Stimulated activated naive CD8-positive, alpha-beta T cell treated with anti-CD3 and anti-CD28 coated beads, Interleukin-15, Interleukin-2, amounts not matched to agents 100 U/mL and 50 U/mL, for 24 hours (primary cell): ENCODE data around the gene NT5DC3.
A peak's percentile ranks its signal among the peaks of the same experiment; 100 is the strongest.
"Not testable (repeated sequence)": the region's sequence is repeated elsewhere in the genome, so short reads cannot be mapped to it uniquely, and the experiment has no call there.

Experiments used
- ATAC-seq: fragments of 150-1000 bp; cut with Tn5 transposase; one replicate; pipeline ENCODE4 v1.10.0; 2021
- DNase-seq: peaks from one replicate; pipeline ENCODE4 v3.0.0; 2021

Gene NT5DC3

DNA sequence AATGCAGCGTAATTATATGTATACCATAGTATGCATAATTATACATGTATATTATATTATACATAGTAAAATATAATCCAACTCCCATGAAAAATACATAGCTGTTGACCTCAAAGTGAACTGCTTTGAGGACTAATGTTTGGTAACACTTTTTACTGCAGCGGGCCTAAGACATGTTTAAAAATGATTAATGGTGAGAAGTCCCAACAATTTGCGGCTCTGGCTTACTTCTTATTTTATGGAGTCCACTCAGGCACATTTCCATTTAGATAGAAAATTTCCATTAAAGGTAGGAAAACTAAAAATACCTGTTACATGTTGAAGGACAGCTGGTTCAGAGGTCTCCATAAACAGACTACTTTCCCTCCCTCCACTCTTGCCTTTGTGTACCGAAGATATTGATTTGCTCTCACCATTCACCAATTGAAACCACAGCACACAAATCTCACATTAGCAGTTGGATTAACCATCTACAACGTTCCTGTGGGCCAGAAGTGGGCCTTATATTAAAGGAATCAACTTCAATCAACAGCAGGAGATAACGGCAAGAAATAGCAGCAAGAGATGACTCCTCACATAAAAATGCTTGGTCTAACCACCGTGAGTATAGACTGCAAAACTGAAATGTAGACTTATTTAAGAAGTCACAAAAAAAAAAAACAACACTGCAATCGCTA, 14.1 kb upstream of the NT5DC3 start:
- DNase-seq = no peak
- ATAC-seq = no peak

DNA sequence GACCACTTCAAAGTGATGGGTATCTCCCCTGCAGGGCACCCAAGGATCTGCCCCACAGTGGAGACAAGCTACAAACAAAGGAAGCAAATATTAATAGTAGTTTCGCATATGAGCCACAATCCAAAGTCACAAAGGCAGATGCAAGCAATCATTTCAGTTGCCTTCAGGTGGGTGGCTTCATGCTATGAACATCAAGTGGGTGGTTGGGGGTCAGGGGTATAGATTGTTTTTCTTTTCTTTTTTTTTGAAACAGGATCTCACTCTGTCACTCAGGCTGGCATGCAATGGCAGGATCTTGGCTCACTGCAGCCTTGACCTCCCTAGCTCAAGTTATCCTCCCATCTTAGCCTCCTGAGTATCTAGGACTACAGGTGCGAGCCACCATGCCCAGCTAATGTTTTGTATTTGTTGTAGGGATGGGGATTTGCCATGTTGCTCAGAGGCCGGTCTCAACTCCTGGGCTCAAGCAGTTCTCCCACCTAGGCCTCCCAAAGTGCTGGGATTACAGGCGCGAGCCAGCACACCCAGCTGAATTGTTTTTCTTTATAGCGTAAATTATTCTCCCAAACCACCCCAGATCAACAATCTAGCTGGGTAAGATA, 13.4 kb upstream of the NT5DC3 start:
- ATAC-seq (no peak), DNase-seq (no peak)

DNA sequence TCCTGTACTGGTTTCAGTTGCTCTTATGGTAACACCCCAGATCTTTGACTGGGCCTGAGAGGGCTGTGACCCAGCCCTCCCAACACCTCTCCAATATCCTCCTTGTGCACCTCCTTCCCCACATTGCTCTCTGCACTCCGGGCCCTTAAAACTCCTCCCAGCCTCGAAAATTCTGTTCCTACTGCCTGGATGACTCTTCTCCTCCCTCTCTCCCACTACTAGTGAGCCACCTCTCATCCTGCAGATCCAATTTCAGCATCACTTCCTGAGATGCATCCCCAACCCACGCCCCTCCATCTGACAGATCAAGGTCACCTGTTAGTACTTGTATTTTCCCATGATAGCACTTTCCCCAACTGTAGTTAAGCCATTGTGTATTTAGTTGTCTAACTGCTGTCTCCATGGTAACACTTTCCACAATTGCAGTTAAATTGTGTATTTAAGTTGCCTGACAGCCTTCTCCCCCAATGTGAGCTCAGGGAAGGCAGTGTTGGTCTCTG, 11.5 kb upstream of the NT5DC3 start:
- DNase-seq (no peak), ATAC-seq (no peak)

DNA sequence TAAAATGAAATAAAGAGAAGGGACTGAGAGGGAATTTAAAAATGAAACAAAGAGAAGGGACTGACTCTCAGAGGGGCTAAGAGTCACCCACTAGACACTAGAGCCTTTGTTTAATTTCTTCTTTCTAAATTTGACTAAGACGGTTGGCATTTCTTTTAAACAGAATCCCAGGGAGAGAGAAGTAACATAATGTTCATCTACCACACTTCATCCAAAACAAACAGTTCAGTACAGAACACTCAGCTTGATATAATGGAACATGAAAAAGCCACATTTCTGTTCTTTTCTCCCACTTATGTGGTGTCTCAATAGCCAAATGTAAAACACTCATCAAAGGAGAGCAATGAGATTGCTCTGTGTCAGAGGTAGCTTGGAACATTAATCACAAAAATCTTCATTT, 10.1 kb upstream of the NT5DC3 start:
- no peak for DNase-seq
- no peak for ATAC-seq

DNA sequence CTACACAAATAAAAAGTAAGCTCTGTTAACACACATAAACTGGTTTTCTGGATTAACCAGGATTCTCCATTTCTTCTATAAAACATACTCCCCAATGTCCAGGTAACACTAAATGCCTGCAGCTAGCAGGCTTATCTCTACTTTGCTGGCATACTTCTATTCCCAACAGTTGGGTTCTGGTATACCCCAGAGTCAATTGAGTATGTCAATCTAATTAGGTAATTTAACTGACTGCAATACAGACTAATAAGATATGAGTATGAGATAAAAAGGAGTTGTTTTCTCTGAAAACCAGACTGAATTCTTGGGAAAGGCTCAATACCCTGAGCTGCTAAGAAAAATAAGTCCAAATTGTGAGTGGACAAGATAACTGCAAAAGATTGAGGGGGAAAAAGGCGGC, 9.4 kb upstream of the NT5DC3 start:
- DNase-seq = no peak
- no peak for ATAC-seq

DNA sequence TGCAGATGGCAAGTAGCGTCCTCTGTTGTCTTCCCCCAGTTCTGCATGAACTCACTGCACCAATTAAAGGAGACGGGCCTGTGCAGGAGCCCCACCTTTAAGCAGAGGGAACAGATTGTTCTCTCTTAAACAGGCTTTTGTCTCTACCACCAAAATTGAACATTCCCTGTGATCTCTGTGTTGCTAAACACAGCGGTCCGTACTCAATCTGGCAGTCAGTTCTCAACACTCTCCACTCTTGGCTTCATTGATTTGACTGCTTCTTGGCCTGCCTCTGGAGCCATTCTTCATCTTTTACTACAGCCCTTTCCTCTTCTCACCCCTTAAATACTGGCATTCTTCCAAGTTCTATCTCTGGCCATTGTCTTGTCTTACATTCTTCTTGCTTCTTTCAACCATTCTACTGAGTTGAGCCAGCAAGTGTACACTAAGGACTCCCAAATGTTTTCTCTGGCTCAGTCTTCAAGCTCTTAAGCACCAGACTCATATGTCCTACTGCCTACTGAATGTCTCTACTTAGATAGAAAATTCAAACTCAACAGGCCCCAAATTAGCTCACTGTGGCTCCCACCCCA, 8.0 kb upstream of the NT5DC3 start:
- ATAC-seq = no peak
- DNase-seq = no peak

DNA sequence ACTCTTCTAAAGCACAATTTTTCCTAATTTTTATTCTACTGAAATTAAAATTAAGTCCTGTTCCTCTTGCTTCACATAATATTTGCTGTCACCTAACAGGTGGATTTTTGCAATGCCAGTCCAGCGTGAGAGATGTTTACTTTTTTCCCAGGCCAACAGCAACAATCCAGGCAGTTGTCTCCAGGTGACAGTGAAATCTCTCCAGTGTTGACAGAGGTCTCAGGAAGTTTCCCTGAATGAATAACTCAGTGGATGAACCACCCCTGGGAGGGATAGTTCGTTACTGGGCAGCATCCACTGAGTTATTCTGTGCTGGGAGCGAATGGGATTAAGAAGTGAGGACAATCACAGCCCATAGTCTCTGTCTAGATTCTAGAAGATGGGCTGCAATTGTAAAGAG, 7.1 kb upstream of the NT5DC3 start:
- no peak for DNase-seq
- no peak for ATAC-seq

DNA sequence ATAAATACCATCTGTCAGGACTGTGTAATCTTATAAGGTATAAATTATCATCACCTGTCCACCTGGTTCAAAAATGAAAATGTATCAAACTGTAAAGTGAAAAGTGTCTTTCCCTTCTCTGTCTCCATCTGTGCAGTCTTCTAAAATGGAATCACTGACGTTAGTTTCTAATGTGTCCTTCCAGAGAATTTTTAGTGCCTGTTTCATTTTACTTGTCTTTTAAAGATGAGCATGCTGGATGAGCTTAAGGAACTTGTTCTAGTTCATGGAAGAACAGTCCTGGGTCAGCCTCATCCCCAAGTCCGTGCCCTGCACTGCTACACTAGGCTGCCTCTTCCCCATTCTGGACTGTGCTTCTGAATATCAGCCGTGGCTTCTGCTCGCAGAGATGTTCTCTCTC, 5.4 kb upstream of the NT5DC3 start:
- no peak for DNase-seq
- ATAC-seq = no peak

DNA sequence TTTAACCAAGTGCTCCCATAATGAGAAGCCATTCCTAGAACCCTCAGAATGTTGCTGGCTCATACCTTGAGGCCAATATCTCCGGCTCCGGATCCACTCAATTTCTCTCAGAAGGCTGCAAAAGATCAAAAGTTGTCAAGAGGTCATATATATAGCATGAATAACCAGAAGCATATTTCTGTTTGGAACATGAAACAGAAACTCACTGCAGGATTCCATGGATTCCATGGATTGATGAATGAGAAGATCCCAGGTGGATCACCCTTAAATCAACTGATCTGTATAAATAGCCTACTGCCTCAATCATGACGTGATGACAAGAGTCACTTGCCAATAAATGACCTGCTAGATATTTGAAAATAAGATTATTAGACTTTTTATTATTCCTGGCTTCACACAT, 3.3 kb upstream of the NT5DC3 start:
- DNase-seq (no peak), ATAC-seq (no peak)

DNA sequence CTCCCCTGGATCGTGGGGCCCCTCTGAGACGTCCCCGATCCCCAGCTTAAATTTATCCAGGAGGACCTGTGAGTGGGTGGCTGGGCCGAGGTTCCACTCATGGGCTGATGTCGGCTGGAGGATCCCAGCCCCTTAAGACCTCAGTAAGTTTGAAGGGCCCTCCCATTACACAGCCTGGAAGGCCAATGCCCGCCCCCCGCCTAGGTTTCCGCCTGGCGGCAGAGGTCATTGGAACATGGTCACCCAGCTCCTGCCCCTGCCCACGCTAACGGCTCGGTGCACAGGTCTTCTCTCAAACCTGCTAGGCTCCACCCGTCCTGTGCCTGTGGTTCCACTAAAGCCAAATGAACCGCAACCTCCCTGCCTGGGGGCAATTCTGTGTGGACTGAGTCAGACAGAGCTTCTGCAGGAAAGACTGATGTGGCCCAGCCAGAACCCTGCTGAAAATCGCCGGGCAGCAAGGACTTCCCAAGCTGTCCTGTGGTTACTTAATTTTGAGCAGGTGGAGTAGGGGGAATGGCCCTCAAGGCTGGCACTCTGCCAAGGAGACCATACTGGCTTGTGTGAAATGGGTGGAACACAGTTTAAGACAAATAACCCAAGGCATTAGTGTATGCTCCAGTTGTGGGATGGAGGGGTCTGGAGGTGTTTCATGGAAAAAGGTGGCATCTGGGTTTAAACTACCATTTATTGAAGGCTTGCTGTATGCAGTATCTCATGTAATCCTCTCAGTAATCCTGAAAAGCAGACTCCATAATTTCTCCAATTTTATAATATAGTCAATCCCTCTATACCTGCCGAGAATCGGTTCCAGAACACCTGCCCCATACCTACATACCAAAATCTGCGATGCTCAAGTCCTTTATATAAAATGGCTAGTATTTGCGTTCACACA, 903 bp upstream of the NT5DC3 start:
- ATAC-seq (peak; percentile 29), DNase-seq (peak; percentile 53)

DNA sequence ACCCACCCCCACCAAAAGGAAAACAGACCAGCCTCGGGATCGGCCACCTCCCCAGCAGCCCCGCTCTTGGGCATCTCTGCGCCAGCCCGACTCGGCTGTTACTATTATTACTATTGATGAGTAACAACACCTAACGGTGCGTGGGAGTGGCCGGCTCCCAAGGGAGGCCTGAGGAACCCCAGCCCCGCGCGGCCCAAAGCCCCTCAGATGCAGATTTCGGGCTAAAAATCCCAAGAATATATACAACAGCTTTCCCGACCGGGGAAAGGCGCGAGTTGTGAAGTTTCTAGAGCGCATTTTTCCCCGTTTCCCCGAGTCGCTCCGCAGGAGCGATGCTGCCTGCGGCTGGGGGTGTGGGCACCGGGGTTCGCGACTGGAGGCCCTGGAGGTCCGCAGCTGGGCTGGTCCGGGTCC, 565 bp downstream of the NT5DC3 start:
- ATAC-seq = peak; percentile 29
- DNase-seq = peak; percentile 48

DNA sequence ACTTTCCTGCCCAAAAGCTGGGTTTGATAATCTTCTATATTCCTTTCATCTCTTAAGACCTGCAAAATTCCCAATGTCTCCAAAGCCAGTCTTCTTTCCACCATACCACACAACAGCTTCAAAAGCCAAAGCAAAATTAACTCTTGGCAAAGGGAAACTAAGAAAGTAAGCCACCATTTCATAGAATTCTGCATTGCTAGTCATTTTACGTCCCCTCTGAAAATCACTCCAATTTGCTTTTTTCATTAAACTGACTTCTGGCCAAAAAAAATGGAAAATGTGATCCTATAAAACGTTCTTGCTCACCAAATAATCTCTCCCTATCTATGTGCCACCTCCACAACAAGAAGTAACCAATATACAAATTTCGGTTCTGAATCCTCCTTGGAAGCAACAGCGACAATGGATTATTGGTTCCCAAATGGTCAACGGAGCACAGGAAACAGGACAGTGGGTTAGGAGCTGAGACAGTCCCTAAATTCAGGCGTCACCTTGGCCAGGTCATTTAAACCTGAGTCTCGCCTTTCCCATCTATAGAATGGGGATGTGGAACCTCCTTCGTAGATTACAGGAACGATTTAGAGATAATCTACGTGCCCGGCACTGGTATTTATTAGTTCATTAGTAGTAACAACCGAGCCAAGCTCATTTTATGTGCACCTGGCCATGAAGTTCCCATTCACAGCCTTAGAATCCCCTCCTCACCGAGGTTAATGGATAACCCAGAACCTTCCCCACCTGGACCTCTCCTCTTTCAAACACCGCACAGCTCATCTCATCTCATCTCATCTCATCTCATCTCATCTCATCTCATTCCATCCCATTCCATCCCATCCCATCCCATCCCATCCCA, 1.2 kb downstream of the NT5DC3 start:
- DNase-seq (no peak), ATAC-seq (no peak)

DNA sequence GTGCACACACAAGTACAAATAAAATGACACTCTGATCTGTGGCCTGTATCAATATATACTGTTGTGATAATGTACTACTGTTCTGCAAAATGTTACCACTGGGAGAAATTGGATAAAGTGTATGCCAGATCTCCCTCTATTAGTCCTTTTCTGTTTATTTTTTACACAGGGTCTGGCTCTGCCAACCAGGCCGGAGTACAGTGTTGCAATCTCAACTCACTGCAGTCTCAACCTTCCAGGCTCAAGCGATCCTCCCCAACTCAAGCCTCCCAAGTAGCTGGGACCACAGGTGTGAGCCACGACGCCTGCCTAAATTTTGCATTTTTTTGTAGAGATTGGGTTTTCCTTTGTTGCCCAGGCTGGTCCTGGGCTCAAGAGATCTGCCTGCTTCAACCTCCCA, 1.9 kb downstream of the NT5DC3 start:
- ATAC-seq = no peak
- DNase-seq = no peak

DNA sequence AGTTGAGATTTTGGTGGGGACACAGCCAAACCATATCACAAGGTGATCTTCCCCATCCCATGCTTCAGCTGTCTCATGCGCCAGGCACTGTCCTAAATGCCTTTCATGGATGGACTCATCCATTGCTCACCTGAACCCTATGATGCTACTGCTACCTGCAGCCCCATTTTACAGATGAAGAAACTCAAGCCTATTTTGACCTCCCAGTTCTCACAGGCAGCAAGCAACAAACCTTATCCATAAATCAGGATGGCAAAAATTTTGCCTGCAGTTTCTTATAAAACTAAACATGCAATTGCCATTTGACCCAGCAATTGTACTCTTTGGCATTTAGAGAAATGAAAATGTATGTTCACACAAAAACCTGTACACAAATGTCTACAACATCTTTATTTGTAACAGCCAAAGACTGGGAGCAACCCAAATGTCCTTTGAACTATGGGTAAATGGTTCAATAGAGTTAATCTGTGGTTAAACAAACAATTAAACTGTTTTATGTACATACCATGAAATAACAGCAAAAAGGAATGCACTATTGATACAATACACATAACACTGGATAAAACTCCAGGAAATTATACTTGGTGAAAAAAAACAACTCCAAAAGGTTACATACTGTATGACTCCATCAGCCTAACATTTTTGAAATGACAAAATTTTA, 2.6 kb downstream of the NT5DC3 start:
- ATAC-seq (no peak), DNase-seq (no peak)

DNA sequence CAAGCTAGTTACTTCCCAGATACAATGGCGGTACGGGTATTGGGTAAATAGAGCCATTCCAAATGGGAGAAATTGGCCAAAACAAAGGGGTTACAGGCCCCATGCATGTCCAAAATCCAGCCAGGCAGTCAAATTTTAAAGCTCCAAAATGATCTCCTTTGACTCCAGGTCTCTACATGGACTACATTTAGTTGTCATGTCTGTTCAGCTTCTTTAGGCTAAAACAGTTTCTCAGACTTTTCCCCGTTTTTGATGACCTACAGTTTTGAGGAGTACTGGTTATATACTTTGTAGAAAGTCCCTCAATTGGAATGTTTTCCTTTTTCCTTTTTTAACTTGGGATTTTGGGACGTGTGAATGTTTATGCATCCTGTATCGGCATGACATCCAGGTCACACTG, 4.7 kb downstream of the NT5DC3 start:
- no peak for DNase-seq
- no peak for ATAC-seq

DNA sequence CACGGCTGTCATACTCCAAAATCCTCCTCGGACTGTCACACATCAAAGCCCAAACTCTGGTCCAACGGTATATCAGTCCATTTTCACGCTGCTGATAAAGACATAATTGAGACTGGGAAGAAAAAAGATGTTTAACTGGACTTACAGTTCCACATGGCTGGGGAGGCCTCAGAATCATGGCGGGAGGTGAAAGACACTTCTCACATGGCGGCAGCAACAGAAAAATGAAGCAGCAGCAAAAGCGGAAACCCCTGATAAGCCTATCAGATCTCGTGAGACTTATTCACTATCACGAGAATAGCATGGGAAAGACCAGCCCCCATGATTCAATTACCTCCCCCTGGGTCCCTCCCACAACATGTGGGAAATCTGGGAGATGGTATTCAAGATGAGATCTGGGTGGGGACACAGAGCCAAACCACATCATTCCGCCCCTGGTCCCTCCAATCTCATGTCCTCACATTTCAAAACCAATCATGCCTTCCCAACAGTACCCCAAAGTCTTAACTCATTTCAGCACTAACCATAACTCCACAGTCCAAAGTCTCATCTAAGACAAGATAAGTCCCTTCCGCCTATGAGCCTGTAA, 5.2 kb downstream of the NT5DC3 start:
- DNase-seq, ATAC-seq: not testable (repeated sequence)

DNA sequence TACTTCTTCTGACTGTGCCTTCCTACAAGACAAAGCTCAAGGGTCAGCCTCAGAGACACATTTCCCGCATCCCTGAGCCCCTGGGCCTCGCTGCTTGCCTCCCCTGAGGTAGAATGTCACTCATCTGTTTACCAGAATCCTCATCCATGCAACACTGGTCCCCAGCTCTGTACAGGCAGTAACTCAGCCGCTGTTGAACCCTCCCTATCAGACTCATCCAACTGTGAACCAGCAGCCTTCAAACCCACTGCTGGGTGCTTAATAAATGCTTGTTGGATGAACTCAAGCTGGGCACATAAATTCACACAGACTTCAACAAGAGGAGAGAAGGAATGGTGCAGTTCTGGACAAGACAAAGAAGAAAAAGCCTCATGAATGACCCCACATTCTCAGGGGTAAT, 6.1 kb downstream of the NT5DC3 start:
- no peak for DNase-seq
- ATAC-seq = no peak

DNA sequence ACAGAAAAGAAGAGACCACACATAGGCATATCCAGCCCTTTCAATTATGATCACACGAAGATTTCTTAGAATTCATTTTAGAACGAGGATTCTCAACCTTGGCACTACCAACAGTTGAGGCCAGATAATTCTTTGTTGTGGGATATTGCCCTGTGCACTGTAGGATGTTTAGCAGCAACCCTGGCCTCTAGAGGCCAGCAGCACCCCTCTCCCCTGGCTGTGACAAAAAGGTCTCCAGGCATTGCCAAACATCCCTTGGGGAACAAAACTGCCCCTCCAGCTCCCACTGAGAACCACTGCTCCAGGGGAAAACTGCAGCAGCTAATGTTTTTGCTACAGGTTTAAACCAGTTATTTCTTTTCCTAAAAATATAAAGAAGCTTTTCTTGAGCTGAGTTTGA, 7.1 kb downstream of the NT5DC3 start:
- DNase-seq (no peak), ATAC-seq (no peak)

DNA sequence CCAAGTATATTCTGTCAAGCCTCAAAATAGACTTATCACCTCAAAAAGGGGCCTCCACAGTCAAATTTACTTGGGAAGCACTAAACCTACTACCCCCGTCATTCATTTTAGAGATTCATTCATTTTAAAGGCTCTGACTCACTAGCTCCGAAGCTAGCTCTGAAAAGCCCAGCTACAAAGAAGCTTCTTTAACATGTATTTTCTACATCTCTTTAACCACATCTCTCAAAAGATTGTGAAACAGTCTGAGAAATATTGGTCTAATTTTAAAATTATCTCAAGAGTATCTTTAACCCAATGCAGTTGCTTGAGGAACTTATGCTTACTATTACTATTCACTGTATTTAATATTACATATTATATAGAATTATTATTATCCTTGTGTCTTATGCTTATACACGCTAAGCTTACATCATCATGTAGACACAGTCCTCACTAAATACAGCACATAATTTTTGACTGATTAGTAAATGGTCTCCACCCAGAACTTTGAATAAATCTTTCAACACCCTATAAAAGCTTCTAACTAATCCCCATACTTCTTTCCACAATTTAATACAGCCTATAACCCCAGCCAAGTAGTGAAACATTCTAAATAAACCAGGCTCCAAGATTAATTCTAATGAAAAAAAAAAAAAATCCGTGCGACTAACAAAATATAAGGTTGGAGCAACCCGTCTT, 7.8 kb downstream of the NT5DC3 start:
- DNase-seq (no peak), ATAC-seq (no peak)
